B cell (primary cell): ENCODE results near the gene EHHADH. TPM values are rescaled to one million over a fixed set of nuclear protein-coding genes. Genes with fewer than 3 reads are reported as not detected.

Source experiments
- ATAC-seq: fragments of 200-7000 bp; cut with Tn5 transposase; one replicate; pipeline ENCODE4 v1.10.0; 2021; ENCODE audit warnings: low read depth, mild to moderate bottlenecking, moderate number of reproducible peaks, moderate library complexity
- CTCF ChIA-PET: fragments of 350-600 bp; sonication (Branson Sonifier 250); formaldehyde crosslinking; loops from one replicate; lab custom pipeline; 2021; ENCODE audit warnings: antibody characterized with exemption, inconsistent platforms; lab: Charles Lee
- POLR2A ChIA-PET: fragments of 350-600 bp; sonication (Branson Sonifier 250); formaldehyde crosslinking; loops from one replicate; lab custom pipeline; 2021; ENCODE audit warnings: antibody characterized with exemption; lab: Charles Lee
- DNase-seq: peaks from one replicate; pipeline ENCODE4 v3.0.0; 2013
- H2AFZ ChIP-seq: 2 replicates; pipeline ENCODE4 v1.6.1; 2012; ENCODE audit warnings: mild to moderate bottlenecking, low read depth, low read length; ENCODE audit not compliant: insufficient read depth, poor library complexity, severe bottlenecking
- H3K27ac ChIP-seq, 2 donors: 1 replicate in 1 of 2; 2 replicates in 1 of 2; pipeline ENCODE4 v1.5.1; 2012 to 2013; ENCODE audit warnings: low read length in 2 of 2, mild to moderate bottlenecking in 2 of 2, moderate library complexity in 1 of 2
- H3K27me3 ChIP-seq, 4 experiments: fragments of 200-600 bp in 1 of 4; sonication (generic) in 1 of 4; replicated peaks in 1 of 4; 1 replicate in 2 of 4; 2 replicates in 2 of 4; pipeline versions ENCODE4 v1.6.1 to v1.7.0; 2013 to 2016; ENCODE audit warnings: low read length in 3 of 4, mild to moderate bottlenecking in 2 of 4, mixed read lengths in 1 of 4, moderate library complexity in 1 of 4; ENCODE audit not compliant: insufficient read depth in 4 of 4, control insufficient read depth in 3 of 4; ENCODE audit errors: control extremely low read depth in 1 of 4
- H3K36me3 ChIP-seq, 2 experiments: replicated peaks in 1 of 2; 1 replicate in 1 of 2; 2 replicates in 1 of 2; pipeline versions ENCODE4 v1.6.1 to v1.7.1; 2013; ENCODE audit warnings: low read length in 1 of 2; ENCODE audit not compliant: insufficient read depth in 2 of 2, control insufficient read depth in 1 of 2; ENCODE audit errors: control extremely low read depth in 1 of 2, extremely low read depth in 1 of 2
- H3K4me1 ChIP-seq, 2 donors: fragments of 200-600 bp in 1 of 2; sonication (generic) in 1 of 2; 1 replicate in 1 of 2; 2 replicates in 1 of 2; pipeline versions ENCODE4 v1.5.1 to v1.6.1; 2013 to 2017; ENCODE audit warnings: low read length in 2 of 2; ENCODE audit not compliant: control insufficient read depth in 2 of 2, insufficient read depth in 2 of 2
- H3K4me2 ChIP-seq: replicated peaks from 2 replicates; pipeline ENCODE3; 2012; ENCODE audit warnings: mild to moderate bottlenecking, low read depth, low read length; ENCODE audit not compliant: poor library complexity, severe bottlenecking
- H3K4me3 ChIP-seq, 5 experiments: fragments of 200-600 bp in 1 of 5; sonication (generic) in 1 of 5; 1 replicate in 3 of 5; 2 replicates in 2 of 5; pipeline versions ENCODE4 v1.5.1 to v1.7.0; 2011 to 2016; ENCODE audit warnings: low read length in 4 of 5, mild to moderate bottlenecking in 4 of 5, low read depth in 2 of 5, control low read depth in 1 of 5, moderate library complexity in 1 of 5; ENCODE audit not compliant: insufficient read depth in 1 of 5; ENCODE audit errors: control extremely low read depth in 1 of 5, extremely low read depth in 1 of 5
- H3K79me2 ChIP-seq: fragments of 200-600 bp; sonication (generic); one replicate; pipeline ENCODE4 v1.6.0; 2016; ENCODE audit warnings: low read length; ENCODE audit not compliant: control insufficient read depth, insufficient read depth
- H3K9ac ChIP-seq: fragments of 200-600 bp; sonication (generic); 2 replicates; pipeline ENCODE4 v1.6.1; 2017; ENCODE audit warnings: mild to moderate bottlenecking, low read length, moderate library complexity
- H3K9me3 ChIP-seq, 3 donors: one replicate each; pipeline versions ENCODE4 v1.6.1 to v1.7.1; 2013; ENCODE audit warnings: low read length in 2 of 3; ENCODE audit not compliant: control insufficient read depth in 2 of 3, insufficient read depth in 1 of 3; ENCODE audit errors: control extremely low read depth in 1 of 3
- H4K20me1 ChIP-seq: 2 replicates; pipeline ENCODE4 v1.6.0; 2012; ENCODE audit warnings: mild to moderate bottlenecking, low read length; ENCODE audit not compliant: insufficient read depth, control insufficient read depth, poor library complexity, severe bottlenecking
- H3K27ac Mint-ChIP-seq: one replicate; pipeline ENCODE4 v1.8.0; 2021; ENCODE audit warnings: mixed read lengths
- H3K27me3 Mint-ChIP-seq: one replicate; pipeline ENCODE4 v1.8.0; 2021; ENCODE audit warnings: mixed read lengths
- H3K4me1 Mint-ChIP-seq: one replicate; pipeline ENCODE4 v1.8.0; 2021; ENCODE audit warnings: mixed read lengths
- H3K4me3 Mint-ChIP-seq: one replicate; pipeline ENCODE4 v1.8.0; 2021; ENCODE audit warnings: mixed read lengths
- H3K9me3 Mint-ChIP-seq: one replicate; pipeline ENCODE4 v1.8.0; 2022; ENCODE audit warnings: mixed read lengths; ENCODE audit not compliant: insufficient read depth
- EZH2 ChIP-seq: IDR thresholded peaks from 2 replicates; pipeline ENCODE4 v1.6.1; 2012; ENCODE audit warnings: borderline replicate concordance, low read depth, mild to moderate bottlenecking, moderate library complexity, low read length; ENCODE audit not compliant: insufficient read depth, poor library complexity, severe bottlenecking
- WGBS: methylation state at CpG from one replicate; pipeline ENCODE4 v1.1.5; 2013; ENCODE audit warnings: missing lambda C conversion rate; ENCODE audit not compliant: insufficient coverage; 5-methylcytosine and 5-hydroxymethylcytosine counted together
- intact Hi-C: fragments of 100-400 bp; cut with micrococcal nuclease; formaldehyde crosslinking; loops from one replicate; pipeline ENCODE4 v1.10.0; 2022
- polyA plus RNA-seq: library from polyadenylated mRNA; depleted of rRNA; stranded (reverse); fragments of >200 nt; gene quantifications from 2 replicates; pipeline ENCODE4 v1.2.3, GENCODE V29; 2012
- total RNA-seq, 2 donors: library from RNA; stranded (reverse); fragments of 120-200 nt in 1 of 2; gene quantifications; 1 replicate in 1 of 2; 2 replicates in 1 of 2; pipeline versions ENCODE4 v1.2.3 to v1.2.4, GENCODE V29; 2013 to 2022
- TF ChIP-seq, protein P1 (sequence below): fragments of 200-600 bp; IDR thresholded peaks from one replicate; pipeline ENCODE4 v1.8.0; 2022; ENCODE audit warnings: antibody characterized with exemption, mild to moderate bottlenecking

Gene EHHADH
- total and polyA plus RNA-seq, 2 donors (not counting 1 experiment from before 2014, with no cell fraction given): 0.30 to 1.4 TPM

DNA sequence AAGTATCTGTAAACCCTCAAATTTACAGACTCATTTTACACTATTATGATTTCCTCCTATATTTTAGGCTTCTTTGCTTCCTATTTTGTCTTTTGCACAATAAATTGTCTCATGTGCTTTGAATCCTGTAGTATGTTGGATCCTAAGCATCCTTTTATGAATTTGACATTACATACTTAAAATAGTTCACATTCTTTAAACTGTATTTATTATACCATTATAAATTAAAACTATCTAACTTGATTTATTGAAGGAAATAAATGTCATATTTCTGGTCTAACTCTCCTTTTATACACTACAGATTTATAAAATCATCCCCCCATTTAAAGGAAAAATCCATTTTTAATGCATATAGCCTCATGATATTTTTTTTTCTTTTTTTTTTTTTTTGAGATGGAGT is 32.6 kb downstream of the EHHADH start:
- no peak overlapping the region for H2AFZ ChIP-seq
- H3K4me2 ChIP-seq: no peak overlapping the region
- H3K4me1 ChIP-seq: no peaks in the 10 kb centered on the region
- TF ChIP-seq EZH2: no peak
- TF ChIP-seq, protein P1, sequence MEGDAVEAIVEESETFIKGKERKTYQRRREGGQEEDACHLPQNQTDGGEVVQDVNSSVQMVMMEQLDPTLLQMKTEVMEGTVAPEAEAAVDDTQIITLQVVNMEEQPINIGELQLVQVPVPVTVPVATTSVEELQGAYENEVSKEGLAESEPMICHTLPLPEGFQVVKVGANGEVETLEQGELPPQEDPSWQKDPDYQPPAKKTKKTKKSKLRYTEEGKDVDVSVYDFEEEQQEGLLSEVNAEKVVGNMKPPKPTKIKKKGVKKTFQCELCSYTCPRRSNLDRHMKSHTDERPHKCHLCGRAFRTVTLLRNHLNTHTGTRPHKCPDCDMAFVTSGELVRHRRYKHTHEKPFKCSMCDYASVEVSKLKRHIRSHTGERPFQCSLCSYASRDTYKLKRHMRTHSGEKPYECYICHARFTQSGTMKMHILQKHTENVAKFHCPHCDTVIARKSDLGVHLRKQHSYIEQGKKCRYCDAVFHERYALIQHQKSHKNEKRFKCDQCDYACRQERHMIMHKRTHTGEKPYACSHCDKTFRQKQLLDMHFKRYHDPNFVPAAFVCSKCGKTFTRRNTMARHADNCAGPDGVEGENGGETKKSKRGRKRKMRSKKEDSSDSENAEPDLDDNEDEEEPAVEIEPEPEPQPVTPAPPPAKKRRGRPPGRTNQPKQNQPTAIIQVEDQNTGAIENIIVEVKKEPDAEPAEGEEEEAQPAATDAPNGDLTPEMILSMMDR: no peak
- H3K27me3 Mint-ChIP-seq: no peaks in the 10 kb centered on the region
- no peaks in the 10 kb centered on the region for H3K4me1 Mint-ChIP-seq
- H3K4me3 Mint-ChIP-seq: no peak overlapping the region
- no peaks in the 10 kb centered on the region for H3K36me3 ChIP-seq
- H3K9me3 ChIP-seq: no peaks in the 10 kb centered on the region
- no peak overlapping the region for H3K9ac ChIP-seq
- intact Hi-C loops: no loop called here
- no peak overlapping the region for H3K4me3 ChIP-seq
- ChIA-PET POLR2A (no interaction called here), CTCF (no interaction called here)
- H3K27me3 ChIP-seq: no peaks in the 10 kb centered on the region
- DNase-seq (no peak), ATAC-seq (no peak)
- no peaks in the 10 kb centered on the region for H4K20me1 ChIP-seq
- H3K27ac ChIP-seq: no peak overlapping the region
- no peaks in the 10 kb centered on the region for H3K9me3 Mint-ChIP-seq
- H3K27ac Mint-ChIP-seq: no peak overlapping the region
- H3K79me2 ChIP-seq: no peaks in the 10 kb centered on the region

- H4K20me1 ChIP-seq: no peaks in the 10 kb centered on the region
- no peaks in the 10 kb centered on the region for H3K27me3 ChIP-seq
- no peak overlapping the region for H3K27ac ChIP-seq
- no peak overlapping the region for H3K4me3 Mint-ChIP-seq
- ChIA-PET CTCF (interaction anchor here (1.1 kb wide), 1 partner anchor 40 kb away, joined by 3 read pairs; no protein-coding TSS in a partner anchor), POLR2A (no interaction called here)
- H3K27ac Mint-ChIP-seq: no peak overlapping the region
- WGBS: 100% methylated on average over 2 of the region's 3 CpGs
- no peak overlapping the region for H3K4me3 ChIP-seq
- no peak overlapping the region for H3K4me2 ChIP-seq
- H3K9me3 Mint-ChIP-seq: no peaks in the 10 kb centered on the region
- no peak overlapping the region for H3K9ac ChIP-seq
- H3K4me1 ChIP-seq: no peaks in the 10 kb centered on the region
- no peak overlapping the region for H2AFZ ChIP-seq
- no peak for TF ChIP-seq EZH2
- TF ChIP-seq, protein P1: no peak
- no peaks in the 10 kb centered on the region for H3K27me3 Mint-ChIP-seq
- intact Hi-C loops: no loop called here
- ATAC-seq (no peak), DNase-seq (no peak)
- no peaks in the 10 kb centered on the region for H3K36me3 ChIP-seq
- no peaks in the 10 kb centered on the region for H3K79me2 ChIP-seq
- H3K9me3 ChIP-seq: no peaks in the 10 kb centered on the region
- no peaks in the 10 kb centered on the region for H3K4me1 Mint-ChIP-seq
Observed at GRCh38 chr3:185216607-185216958, 37.3 kb downstream of the EHHADH start.
